ENCODE data around the gene KCNMA1. TPM values are rescaled to one million over a fixed set of nuclear protein-coding genes. Genes with fewer than 3 reads are reported as not detected.

KCNMA1 gene
- total RNA-seq, 1 donor from 2014 or later, result not detected

GRCh38 chr10:77068969-77069368, 568.6 kb downstream of the KCNMA1 start:
- DNase-seq (ENCODE audit: low read depth in 2 of 2), result no peak

- no peak for DNase-seq (ENCODE audit: low read depth in 2 of 2)
Observed at GRCh38 chr10:77068272-77068671, 569.3 kb downstream of the KCNMA1 start.

GRCh38 chr10:77062381-77062780, 575.2 kb downstream of the KCNMA1 start:
- no peak for DNase-seq (ENCODE audit: low read depth in 2 of 2)

- no peak for DNase-seq (ENCODE audit: low read depth in 2 of 2)
Observed at GRCh38 chr10:77060913-77061312, 576.7 kb downstream of the KCNMA1 start.

- no peak for DNase-seq (ENCODE audit: low read depth in 2 of 2)
Observed at GRCh38 chr10:77056650-77057049, 581.0 kb downstream of the KCNMA1 start.

GRCh38 chr10:77052593-77052992, 585.0 kb downstream of the KCNMA1 start:
- DNase-seq (ENCODE audit: low read depth in 2 of 2), result no peak

- peak in 1 of 2 donors; percentile 8 for DNase-seq (ENCODE audit: low read depth in 2 of 2)
Observed at GRCh38 chr10:77051837-77052236, 585.8 kb downstream of the KCNMA1 start.

GRCh38 chr10:77049896-77050295, 587.7 kb downstream of the KCNMA1 start:
- DNase-seq (ENCODE audit: low read depth in 2 of 2), result peak in 1 of 2 donors; percentile 14

- no peak for DNase-seq (ENCODE audit: low read depth in 2 of 2)
Observed at GRCh38 chr10:77049146-77049545, 588.5 kb downstream of the KCNMA1 start.

- no peak for DNase-seq (ENCODE audit: low read depth in 2 of 2)
Observed at GRCh38 chr10:77045085-77045484, 592.5 kb downstream of the KCNMA1 start.

- DNase-seq (ENCODE audit: low read depth in 2 of 2), result no peak
Observed at GRCh38 chr10:77043420-77043763, 594.2 kb downstream of the KCNMA1 start.

GRCh38 chr10:77042706-77043419, 594.7 kb downstream of the KCNMA1 start:
- DNase-seq (ENCODE audit: low read depth in 2 of 2), result no peak

GRCh38 chr10:77041636-77042258, 595.9 kb downstream of the KCNMA1 start:
- DNase-seq (ENCODE audit: low read depth in 2 of 2), result peak in 1 of 2 donors; percentile 42

- no peak for DNase-seq (ENCODE audit: low read depth in 2 of 2)
Observed at GRCh38 chr10:77038407-77038806, 599.2 kb downstream of the KCNMA1 start.

- DNase-seq (ENCODE audit: low read depth in 2 of 2), result no peak
Observed at GRCh38 chr10:77037735-77038403, 599.7 kb downstream of the KCNMA1 start.

GRCh38 chr10:77036993-77037734, 600.4 kb downstream of the KCNMA1 start:
- peak; percentile 27 to 30 for DNase-seq (ENCODE audit: low read depth in 2 of 2)

- DNase-seq (ENCODE audit: low read depth in 2 of 2), result no peak
Observed at GRCh38 chr10:77036276-77036675, 601.3 kb downstream of the KCNMA1 start.

- no peak for DNase-seq (ENCODE audit: low read depth in 2 of 2)
Observed at GRCh38 chr10:77034795-77035194, 602.8 kb downstream of the KCNMA1 start.

- no peak for DNase-seq (ENCODE audit: low read depth in 2 of 2)
Observed at GRCh38 chr10:77034240-77034639, 603.4 kb downstream of the KCNMA1 start.

- no peak for DNase-seq (ENCODE audit: low read depth in 2 of 2)
Observed at GRCh38 chr10:77032188-77032570, 605.4 kb downstream of the KCNMA1 start.

GRCh38 chr10:77031531-77032187, 605.9 kb downstream of the KCNMA1 start:
- no peak for DNase-seq (ENCODE audit: low read depth in 2 of 2)

GRCh38 chr10:77030974-77031373, 606.6 kb downstream of the KCNMA1 start:
- DNase-seq (ENCODE audit: low read depth in 2 of 2), result no peak

Data from lung microvascular endothelial cell (primary cell).